ENCODE results near the gene BAAT.

The BAAT gene

GRCh38 chr9:101372327-101373118, 12.3 kb downstream of the BAAT start:
- no peak overlapping the region for H3K4me2 ChIP-seq (ENCODE audit: low read length)
- no peaks in the 10 kb centered on the region for H3K4me1 ChIP-seq
- H3K9me3 ChIP-seq (ENCODE audit: control insufficient read depth, low read length): no peaks in the 10 kb centered on the region
- H2AFZ ChIP-seq: no peak overlapping the region
- no peak overlapping the region for H3K4me3 ChIP-seq (ENCODE audit: low read depth, low read length)
- no peaks in the 10 kb centered on the region for H3K79me2 ChIP-seq
- no peak overlapping the region for H3K27ac ChIP-seq
- TF ChIP-seq, protein P1, sequence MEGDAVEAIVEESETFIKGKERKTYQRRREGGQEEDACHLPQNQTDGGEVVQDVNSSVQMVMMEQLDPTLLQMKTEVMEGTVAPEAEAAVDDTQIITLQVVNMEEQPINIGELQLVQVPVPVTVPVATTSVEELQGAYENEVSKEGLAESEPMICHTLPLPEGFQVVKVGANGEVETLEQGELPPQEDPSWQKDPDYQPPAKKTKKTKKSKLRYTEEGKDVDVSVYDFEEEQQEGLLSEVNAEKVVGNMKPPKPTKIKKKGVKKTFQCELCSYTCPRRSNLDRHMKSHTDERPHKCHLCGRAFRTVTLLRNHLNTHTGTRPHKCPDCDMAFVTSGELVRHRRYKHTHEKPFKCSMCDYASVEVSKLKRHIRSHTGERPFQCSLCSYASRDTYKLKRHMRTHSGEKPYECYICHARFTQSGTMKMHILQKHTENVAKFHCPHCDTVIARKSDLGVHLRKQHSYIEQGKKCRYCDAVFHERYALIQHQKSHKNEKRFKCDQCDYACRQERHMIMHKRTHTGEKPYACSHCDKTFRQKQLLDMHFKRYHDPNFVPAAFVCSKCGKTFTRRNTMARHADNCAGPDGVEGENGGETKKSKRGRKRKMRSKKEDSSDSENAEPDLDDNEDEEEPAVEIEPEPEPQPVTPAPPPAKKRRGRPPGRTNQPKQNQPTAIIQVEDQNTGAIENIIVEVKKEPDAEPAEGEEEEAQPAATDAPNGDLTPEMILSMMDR (IDR thresholded peaks at IDR 0.05): no peak
- H3K27me3 ChIP-seq (ENCODE audit: control insufficient read depth, insufficient read depth, low read length): no peaks in the 10 kb centered on the region
- no peak overlapping the region for H3K9ac ChIP-seq
- H3K36me3 ChIP-seq (ENCODE audit: control insufficient read depth, insufficient read depth, low read length): no peaks in the 10 kb centered on the region

DNA sequence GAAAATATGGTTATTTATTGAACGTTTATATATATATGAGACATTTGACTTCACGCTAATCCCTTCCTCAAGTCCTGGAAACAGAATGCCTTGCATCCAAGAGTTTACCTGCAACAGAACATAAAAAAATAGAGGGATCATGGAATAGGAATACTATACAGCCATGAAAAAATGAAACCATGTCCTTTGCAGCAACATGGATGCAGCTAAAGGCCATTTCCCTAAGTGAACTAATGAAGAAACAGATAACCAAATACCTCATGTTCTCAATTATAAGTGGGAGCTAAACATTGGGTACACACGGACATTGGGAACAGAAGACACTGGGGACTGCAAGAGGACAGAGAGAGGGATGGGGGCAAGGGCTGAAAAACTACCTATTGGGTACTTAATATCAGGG, 13.0 kb downstream of the BAAT start:
- Histone ChIP-seq H2AFZ (no peak overlapping the region), H3K36me3 (ENCODE audit: control insufficient read depth, insufficient read depth, low read length) (no peaks in the 10 kb centered on the region), H3K79me2 (no peaks in the 10 kb centered on the region), H3K4me3 (ENCODE audit: low read depth, low read length) (no peak overlapping the region), H3K4me1 (no peaks in the 10 kb centered on the region), H3K9ac (no peak overlapping the region), H3K9me3 (ENCODE audit: control insufficient read depth, low read length) (no peaks in the 10 kb centered on the region), H3K4me2 (ENCODE audit: low read length) (no peak overlapping the region), H3K27ac (no peak overlapping the region), H3K27me3 (ENCODE audit: control insufficient read depth, insufficient read depth, low read length) (no peaks in the 10 kb centered on the region)
- TF ChIP-seq, protein P1 (IDR thresholded peaks at IDR 0.05): no peak

GRCh38 chr9:101369884-101370531, 14.8 kb downstream of the BAAT start:
- no peak overlapping the region for H2AFZ ChIP-seq
- H3K79me2 ChIP-seq: no peaks in the 10 kb centered on the region
- H3K9ac ChIP-seq: no peak overlapping the region
- no peak overlapping the region for H3K4me2 ChIP-seq (ENCODE audit: low read length)
- H3K4me3 ChIP-seq (ENCODE audit: low read depth, low read length): no peak overlapping the region
- H3K36me3 ChIP-seq (ENCODE audit: control insufficient read depth, insufficient read depth, low read length): no peaks in the 10 kb centered on the region
- TF ChIP-seq, protein P1 (IDR thresholded peaks at IDR 0.05): no peak
- H3K9me3 ChIP-seq (ENCODE audit: control insufficient read depth, low read length): no peaks in the 10 kb centered on the region
- H3K4me1 ChIP-seq: no peaks in the 10 kb centered on the region
- no peak overlapping the region for H3K27ac ChIP-seq
- H3K27me3 ChIP-seq (ENCODE audit: control insufficient read depth, insufficient read depth, low read length): no peaks in the 10 kb centered on the region

GRCh38 chr9:101369286-101369685, 15.5 kb downstream of the BAAT start:
- Histone ChIP-seq H3K4me2 (ENCODE audit: low read length) (no peak overlapping the region), H3K27ac (no peak overlapping the region), H3K27me3 (ENCODE audit: control insufficient read depth, insufficient read depth, low read length) (no peaks in the 10 kb centered on the region), H3K4me1 (no peaks in the 10 kb centered on the region), H3K79me2 (no peaks in the 10 kb centered on the region), H3K9ac (no peak overlapping the region), H3K36me3 (ENCODE audit: control insufficient read depth, insufficient read depth, low read length) (no peaks in the 10 kb centered on the region), H3K4me3 (ENCODE audit: low read depth, low read length) (no peak overlapping the region), H2AFZ (no peak overlapping the region), H3K9me3 (ENCODE audit: control insufficient read depth, low read length) (no peaks in the 10 kb centered on the region)
- TF ChIP-seq, protein P1 (IDR thresholded peaks at IDR 0.05): no peak
